GM19099 (cell line): ENCODE measurements around the gene FAM219A.

Source experiments
- POLR2A ChIP-seq: IDR thresholded peaks from 3 replicates; pipeline ENCODE4 v1.6.1; 2011; ENCODE audit warnings: low read depth; ENCODE audit not compliant: insufficient read length; ENCODE audit errors: extremely low read depth

Gene FAM219A

DNA sequence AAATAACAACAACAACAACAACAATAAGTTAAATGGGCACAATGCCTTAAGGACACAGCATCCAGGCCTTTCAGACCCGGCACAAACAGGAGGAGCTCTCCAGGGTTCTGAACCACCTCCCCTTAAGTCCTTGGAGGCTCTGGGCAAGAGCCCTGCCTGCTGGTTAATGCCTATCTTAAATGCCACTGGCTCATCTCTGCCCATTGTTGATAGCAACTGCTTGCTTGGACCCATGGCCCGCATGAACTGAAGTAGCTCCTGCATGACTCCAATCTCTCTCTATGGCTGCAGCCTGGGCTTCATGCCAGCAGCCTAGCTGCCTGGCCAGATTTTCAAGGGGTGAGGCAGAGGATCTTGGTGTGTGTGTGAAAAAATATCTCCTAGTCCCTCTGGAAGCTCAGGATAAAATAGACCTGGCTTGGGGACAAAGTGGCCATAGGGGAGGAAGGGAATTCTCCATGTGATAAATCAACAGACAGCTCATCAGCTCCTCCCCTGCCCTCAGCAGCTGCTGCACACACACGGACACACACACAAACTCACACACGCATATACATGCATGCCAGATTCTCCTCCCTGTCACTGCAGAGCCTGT, 27.4 kb downstream of the FAM219A start:
- TF ChIP-seq POLR2A, result no peak

DNA sequence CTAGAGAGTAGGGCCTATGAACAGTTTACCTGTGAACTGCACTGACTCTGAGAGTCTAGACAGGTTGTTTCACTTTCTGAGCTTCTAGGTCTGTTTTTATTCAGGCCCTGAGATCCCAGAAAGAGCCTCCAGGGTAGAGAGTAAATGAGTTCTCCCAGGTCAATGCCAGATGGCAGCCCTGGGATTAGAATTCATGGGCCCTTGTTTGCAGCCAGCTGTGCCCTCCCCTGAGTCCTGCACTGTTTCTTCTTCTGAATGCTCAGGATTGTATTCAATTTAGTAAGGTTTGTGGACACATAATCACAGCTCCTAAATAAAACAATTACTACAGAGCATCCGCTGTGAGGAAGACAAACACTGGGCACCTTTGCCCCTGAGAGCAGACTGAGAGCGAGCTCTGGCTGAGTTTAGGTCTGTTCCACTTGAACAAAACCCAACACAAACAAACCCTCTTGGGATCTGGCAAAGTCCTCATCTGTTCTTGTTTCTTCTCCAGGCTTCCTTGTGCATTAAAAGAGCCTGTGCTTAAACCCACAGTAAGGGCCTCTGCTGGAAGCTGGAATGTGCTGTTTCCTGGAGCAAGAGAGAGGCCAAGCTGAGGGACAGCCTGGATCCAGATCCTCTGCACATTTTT, 29.9 kb downstream of the FAM219A start:
- TF ChIP-seq POLR2A, result no peak

DNA sequence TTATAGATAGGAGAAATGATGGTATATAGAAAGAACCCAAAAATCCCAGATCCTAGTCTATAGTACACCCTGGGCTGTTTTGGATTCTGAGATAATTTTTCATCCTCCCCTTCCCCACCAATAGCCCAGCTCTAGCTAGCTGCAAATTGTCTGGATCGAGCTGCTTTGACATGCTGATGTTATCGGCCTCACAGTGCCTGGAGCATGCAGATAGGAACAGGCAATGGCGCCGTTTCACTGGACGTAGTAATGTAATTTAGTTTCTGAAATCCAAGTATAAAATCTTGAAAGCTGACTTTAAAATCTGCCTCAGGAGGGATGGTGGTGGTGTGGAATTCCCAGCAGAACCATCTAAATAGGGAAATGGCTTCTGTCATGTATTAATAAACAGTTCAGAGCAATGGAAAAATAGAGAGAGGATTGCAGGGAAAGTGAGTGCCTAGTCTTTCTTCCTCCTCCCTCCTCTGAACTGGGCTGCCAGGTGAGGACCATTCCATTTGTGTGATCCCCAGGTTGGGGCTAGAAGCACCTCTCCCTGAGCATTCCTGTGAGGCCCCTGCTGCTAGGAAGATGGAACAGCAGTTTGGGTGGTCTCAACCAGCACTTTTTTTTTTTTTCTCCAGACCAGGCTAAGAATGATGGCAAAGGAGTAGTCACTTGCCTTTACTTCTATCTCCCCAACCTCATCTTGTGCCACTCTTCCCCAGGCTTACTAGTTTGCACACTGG, 31.9 kb downstream of the FAM219A start:
- TF ChIP-seq POLR2A, result no peak

DNA sequence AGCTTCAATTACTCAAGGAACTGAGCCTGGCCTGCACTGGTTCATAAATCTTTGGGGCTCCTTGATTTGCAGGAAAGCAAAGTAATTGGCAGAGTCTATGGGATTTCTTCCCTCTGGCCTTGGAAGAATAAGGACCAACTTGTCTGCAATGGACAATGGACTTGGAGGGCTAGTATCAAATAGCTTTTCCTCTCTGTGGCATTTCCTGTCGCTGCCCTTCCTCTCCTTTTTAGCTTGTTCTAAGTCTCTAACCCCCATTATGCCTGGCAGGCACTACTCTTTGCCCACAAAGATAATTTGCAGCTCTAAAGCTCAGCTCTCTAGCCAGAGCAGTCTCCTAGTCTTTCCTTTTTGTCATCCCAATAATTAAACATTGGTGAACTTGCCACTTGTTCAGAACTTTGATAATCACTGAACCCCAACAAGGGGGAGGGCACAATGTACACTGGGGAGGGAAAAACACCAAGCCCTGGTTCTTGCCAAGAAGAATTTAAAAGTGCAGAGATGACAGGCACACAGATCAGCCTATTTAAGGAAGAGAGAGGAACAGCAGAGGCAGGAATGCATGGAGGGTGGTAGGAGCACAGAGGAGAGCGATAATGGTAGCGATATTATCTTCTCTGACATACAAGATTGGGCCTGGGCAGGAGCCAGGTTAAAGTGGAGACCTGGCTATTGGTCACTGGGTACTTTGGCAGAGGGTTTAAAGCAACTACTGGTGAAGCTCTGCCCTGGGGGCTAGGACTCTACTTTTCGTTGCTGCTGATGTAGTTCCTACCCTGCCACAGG, 38.5 kb downstream of the FAM219A start:
- TF ChIP-seq POLR2A, result no peak

DNA sequence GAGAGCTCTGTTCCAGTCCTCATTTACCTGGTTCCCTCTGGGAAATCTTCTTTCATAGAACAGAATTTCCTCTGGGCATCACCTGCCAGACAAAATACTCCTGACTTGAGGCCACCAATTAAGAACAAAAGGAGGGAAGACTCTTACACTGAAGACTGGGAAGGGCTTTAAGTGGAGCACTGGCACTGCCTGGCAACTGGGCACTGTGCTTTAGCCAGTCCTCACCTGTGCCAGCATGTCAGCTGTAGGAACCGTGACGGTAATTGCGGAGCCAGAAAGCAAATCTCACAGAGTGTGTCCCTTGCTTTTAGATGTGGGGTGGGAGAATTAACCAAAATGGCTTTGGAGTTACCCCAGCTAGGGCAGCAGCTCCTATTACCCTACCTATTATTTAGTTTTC, 40.6 kb downstream of the FAM219A start:
- no peak for TF ChIP-seq POLR2A

DNA sequence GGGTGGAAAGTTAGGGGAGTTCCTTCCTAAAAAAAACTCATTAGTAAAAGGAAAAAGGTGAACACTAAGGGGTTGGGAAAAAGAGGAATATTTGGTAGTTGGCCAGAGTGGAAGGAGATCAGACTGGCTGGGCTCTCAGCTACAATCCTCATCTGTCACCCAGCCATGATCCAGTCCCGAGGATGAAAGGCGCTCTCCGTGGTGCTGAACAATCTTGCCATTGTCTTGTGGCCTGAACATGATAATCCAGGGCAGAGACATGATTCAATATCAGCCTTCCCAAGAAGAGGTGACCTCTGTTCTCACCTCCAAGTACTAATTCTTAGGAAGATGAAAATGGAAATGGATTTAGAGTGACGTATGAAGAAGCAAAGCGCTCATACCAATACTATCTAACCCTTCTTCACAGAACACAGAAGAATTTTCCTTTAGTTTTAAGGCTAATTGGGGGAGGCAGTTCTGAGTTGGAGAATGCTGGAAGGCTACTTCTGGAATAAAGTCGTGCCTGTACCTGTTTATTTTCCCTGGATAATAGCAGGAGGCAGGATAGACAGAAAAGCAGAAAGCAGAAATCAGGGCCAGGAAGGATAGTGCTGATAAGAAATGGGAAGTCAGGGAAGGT, 45.0 kb downstream of the FAM219A start:
- TF ChIP-seq POLR2A, result no peak

DNA sequence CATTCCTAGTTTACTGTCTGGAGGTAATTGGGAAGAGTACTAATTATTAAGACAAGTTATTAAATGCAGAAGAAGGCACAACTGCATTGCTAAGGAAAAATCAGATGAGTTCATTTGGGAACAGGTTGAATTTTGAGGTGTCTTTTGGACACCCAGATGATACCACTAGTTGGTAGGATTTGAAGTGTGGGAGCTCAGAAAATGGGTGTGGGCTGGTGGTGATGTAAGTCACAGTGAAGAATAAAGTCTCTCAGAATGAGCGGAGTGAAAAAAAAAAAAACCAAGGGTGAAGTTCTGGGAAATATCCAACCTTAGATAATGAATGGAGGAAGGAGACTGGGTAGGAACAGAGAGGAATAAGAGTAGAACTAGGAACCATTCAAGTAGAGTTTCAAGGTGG, 46.0 kb downstream of the FAM219A start:
- no peak for TF ChIP-seq POLR2A

DNA sequence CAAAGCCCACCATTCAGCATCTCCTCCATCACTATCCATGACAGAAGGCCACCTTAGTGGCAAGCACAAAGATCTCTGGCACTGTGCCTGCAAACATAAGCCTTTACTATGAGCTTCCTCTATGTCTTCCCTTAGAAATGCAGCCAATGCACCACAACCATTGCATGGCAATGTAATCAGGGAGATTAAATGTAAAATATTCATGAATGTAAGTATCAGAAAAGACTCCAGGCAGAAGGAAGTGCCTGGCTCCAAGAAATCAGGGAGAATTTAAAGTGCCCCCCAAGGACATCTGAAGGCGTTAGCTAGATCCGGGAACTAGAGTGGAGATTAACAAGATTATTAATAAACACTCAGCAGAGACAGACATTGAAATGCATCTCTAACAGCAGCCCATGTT, 49.2 kb downstream of the FAM219A start:
- TF ChIP-seq POLR2A, result no peak

DNA sequence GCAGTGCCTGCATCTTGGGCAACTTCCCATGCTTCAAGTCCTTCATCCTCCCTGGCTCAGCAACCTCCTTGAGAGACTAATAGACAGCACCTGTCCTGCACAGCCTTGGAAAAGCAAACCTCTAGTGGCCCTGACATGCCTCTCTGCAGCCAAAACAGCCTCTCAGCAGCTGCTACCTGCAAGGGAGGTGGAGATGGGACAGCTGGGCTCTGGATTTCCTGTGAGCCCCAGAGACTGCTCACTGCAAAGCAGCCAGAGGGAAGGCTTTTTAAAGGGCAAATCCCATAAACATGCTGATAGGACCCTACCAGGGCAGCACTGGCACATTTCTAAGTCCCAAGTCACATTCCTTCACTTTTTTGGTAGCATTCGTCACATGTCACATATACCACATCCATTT, 50.2 kb downstream of the FAM219A start:
- TF ChIP-seq POLR2A, result no peak

DNA sequence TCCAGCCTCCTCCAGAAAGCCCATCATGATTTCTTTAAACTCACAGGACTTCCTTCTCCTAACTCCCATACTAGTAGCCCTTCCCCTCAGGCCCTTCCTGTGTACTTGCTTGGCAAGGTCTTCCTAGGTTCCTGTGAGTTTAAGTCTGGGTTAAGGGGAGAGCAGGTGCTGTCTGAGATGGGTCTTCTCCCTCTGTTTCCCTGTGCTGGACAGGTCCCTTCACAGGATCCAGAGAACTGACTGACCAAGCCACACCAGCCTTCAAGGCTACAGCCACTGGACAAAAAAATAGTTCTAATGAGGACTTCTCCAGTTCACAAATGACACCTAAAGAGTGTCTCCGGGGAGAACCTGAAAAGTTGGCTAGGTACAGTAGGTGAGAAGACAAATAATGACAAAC, 52.2 kb downstream of the FAM219A start:
- no peak for TF ChIP-seq POLR2A

DNA sequence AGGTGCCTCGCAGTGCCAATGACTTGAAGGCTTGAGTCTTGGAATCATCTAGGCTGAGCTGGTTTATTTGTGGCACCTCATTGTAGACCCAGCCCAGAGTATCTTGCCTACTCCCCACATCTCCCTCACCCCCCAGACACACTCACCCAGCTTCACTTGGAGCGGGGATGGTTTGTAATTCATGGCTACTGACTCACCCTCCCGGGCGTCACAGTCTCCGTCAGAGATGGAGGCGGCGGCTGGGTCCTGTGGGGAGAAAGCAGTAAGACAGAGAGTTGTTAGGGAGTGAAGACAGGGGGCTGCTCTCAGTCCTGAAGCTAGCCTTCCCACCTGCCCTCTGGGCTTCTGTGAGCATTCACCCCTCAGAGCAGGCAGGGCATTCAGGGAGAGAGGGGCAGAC, 52.7 kb downstream of the FAM219A start:
- TF ChIP-seq POLR2A, result no peak

DNA sequence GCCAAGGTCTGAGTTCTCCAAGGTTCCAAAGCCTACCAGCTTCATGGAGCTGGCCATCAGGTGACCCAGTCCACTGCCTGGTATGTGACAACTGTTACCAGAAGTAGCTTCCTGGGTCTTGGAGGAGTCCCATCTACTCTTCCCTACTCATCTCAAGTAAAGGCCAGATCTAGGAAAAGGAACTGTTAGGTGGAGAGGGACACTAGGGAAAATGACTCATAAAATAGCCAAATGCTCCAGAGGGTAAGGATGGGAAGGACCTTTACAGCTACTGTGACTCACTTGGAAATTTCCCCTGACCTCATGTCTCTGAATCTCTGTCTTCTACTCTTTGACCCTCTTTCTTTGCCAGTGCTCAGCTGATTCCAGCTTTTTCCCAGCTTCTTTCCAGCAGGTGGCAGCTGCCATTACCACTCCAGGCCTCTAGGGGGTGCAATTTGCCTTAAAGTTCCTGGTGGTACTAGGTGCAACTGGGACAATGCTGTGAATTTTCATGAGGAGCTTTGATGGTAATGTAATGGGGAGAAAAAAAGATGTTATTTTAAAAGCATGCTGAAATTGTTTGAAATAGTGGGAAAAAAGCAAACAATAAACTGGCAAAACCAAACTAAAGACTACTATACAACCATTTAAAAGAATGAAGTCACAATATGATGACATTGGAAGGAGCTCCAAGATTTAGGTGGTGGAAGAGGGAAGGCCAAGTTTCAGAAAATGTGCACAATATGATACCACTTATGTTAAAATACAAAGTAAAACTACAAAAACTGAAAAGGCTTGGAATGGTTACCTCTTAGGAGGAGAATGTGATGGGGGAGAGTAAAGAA, 54.6 kb downstream of the FAM219A start:
- TF ChIP-seq POLR2A, result no peak

DNA sequence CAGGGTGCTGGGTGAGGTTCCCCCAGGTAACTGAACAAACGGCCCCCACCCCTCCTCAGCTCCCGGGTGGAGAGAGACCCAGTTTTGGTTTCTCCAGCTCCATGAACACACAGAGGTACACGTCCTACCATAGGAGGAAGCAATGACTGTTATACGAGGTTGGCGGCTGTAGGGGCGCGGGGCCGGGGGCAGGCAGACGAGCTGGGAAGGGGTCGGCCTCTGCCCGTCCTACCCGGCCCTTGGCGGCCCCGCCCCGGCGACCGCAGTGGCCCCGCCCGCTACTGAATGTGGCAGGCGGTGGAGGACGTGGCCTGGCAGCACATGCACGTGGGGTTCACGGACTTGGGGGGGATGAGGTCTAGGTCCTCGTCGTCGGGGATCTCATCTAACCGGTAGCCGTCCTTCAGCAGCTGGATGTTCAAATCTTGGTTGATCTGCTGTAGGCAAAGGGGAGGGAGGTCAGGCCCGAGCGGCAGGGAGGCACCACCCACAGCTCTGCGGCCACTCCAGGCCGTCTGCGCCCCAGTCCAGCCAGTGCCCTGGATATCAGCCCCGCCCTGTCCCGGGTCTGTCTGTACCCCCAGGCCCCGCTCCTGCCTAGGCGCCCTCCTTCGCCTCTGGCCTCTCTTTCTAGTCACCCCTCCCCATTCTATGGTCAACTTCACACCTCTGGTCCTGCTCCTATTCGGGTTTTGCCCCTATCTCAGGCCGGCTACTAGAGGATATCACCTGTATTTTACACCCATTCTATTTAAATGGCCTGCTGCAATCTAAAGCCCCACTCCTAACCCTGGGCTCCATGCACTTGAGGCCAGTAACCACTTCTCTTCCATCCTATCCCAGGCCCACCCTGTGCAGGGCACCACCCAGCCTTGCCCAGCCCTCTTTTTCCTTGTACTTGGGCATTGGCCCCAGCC, 57.4 kb downstream of the FAM219A start:
- no peak for TF ChIP-seq POLR2A
